ENCODE results near the gene BSG.

The BSG gene

DNA sequence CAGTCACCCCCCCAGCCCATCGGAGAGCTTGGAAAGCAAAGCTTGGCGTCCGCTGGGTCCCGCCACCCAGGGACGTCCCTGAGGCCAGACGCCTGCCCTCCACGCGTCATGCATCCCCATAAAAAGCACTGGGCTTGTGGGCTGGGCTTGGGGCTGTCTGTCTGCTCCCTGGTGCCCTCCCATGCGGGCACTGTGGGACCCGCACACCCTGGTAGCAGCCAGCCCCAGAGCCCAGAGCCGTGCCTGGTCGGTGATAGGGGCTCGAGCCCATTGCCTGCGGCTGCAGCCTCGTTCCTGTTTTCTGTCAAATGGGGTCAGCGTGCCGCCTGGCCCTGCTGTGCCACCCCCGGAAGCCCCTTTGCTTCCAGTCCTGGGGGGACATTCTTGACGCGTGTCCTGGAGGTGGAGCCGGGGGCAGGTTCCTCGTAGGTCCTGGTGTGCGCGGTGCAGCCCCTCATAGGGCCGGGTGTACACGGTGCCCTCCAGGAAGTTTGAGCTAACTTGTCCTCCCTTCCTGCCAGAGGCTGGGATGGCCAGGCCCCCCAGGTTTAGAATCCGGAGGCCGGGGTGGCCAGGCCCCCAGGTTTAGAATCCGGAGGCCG lies 32.9 kb upstream of the BSG start:
- DNase-seq = no peak

- no peak for DNase-seq
Observed at GRCh38 chr19:540867-541637, 31.3 kb upstream of the BSG start.

- no peak for DNase-seq
Observed at GRCh38 chr19:541699-542098, 30.7 kb upstream of the BSG start.

- no peak for DNase-seq
Observed at GRCh38 chr19:542173-542866, 30.1 kb upstream of the BSG start.

GRCh38 chr19:543910-544608 lies 28.3 kb upstream of the BSG start, which contains the start of gene GZMM:
TSS of gene GZMM (plus strand) at chr19:544053. CDS start at chr19:544072, 19 bp downstream.
- peak in 1 of 51 donors; percentile 17 for DNase-seq

GRCh38 chr19:547117-547516 lies 25.3 kb upstream of the BSG start:
- no peak for DNase-seq

GRCh38 chr19:547836-548720 lies 24.3 kb upstream of the BSG start:
- DNase-seq = no peak

- DNase-seq = no peak
Observed at GRCh38 chr19:548886-549830, 23.2 kb upstream of the BSG start.

GRCh38 chr19:554817-555216 lies 17.6 kb upstream of the BSG start:
- DNase-seq = no peak

GRCh38 chr19:555474-555808 lies 17.0 kb upstream of the BSG start:
- no peak for DNase-seq

GRCh38 chr19:556611-557382 lies 15.6 kb upstream of the BSG start:
- DNase-seq = no peak

GRCh38 chr19:558770-559439 lies 13.5 kb upstream of the BSG start:
- DNase-seq = peak in 16 of 51 donors; percentile 7 to 54 (median 26)

GRCh38 chr19:560121-560520 lies 12.3 kb upstream of the BSG start:
- no peak for DNase-seq

DNA sequence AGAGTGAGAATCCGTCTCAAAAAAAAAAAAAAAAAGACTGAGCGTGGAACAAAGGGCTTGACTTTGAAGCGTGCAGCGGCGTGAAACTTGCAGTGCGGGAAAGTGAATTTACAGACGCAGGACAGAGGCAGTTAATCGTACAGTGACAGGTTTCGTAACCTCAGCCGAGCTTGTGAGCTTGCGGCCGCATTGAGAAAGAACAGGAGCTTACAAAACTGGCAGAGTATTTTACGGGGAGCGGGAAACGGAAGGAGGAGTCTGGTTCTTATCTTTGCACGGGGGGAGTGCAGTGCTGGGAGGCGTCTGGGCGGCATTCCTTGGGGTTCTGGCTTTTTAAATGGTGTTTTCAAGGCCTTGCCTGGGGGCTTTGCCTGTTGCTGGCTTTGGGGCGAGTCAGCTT lies 6.0 kb upstream of the BSG start:
- no peak for DNase-seq

DNA sequence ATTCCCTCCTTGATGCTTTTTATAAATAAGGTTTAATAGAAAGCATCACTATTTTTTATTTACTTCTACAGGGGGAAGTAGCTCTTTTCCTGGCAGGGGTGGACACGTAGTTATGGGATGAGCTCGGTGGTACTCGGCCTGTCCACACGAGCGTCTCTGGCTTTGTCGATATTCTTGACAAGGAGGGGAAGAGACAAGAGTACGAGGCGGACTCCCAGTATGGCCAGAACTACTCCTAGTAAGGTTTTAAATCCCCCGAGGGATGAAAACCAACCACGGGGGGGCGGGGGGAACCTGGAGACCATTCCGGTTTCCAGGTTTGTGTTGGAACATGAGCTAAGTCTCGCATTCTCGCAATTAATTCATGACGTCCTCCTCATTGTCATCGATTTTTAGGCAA lies 5.6 kb upstream of the BSG start:
- no peak for DNase-seq

DNA sequence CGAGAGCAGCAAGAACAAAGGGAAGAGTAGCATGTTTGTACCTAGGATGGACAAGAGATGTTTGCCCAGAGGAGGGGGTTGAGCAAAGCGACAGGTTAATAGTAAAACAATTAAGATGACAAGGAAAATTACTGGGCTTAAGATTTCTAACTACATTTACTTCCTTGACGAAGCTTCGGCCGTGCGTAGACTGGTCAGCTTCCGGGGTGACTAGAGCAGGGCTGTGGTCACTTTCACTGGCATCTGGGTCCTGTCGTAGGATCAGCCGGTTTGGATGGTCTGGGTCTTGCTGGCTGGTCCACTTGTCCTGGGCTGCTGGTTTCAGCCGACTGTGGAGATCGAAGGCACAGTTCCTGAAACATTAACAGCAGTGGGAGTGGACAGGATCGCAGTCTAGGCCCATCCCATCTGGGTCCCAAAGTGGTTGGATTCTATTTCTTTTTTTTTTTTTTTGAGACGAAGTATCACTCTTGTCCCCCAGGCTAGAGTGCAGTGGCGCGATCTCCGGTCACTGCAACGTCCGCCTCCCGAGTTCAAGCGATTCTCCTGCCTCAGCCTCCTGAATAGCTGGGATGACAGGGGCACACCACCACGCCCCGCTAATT lies 5.0 kb upstream of the BSG start:
- no peak for DNase-seq

DNA sequence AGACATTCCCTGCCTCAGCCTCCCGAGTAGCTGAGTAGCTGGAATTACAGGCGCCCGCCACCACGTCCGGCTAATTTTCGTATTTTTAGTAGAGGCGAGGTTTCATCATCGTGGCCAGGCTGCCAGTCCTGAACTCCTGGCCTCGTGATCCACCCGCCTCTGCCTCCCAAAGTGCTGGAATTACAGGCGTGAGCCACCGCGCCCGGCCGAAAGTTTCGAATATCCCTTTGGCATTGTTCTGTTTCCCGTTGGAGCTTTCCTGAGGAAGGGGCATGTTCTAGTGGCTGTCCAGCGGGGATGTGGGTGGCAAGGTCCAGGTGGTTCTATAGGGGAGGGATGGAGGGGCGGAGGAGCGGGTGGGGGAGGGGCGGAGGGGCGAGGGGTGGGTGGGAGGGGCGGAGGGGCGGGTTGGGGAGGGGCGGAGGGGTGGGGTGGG lies 2.1 kb upstream of the BSG start:
- DNase-seq = no peak
